GM12801 (cell line): ENCODE measurements around the gene GPR15LG.

Experiments
- TF ChIP-seq, protein P1 (sequence below): IDR thresholded peaks from one replicate; pipeline ENCODE4 v1.5.1; 2011; ENCODE audit warnings: control low read depth; ENCODE audit not compliant: insufficient read length; ENCODE audit errors: extremely low read depth

Gene GPR15LG

DNA sequence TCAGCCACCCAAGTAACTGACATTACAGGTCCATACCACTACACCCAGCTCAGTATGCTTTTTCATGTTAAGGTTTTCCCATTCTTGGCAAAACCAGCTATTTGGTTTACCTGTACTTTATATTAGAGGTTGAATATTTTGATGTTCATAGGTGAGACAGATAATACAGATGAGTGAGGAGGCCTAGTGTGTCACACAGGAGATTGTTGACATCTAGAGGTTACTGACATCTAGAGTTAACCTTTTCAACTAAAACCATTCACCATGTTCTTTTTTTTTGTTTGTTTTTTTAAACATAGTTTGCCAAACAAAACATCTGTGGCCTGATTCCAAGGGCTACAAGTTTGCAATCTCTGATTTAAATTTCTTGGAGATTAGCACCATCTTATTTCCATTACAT, 26.3 kb upstream of the GPR15LG start:
- TF ChIP-seq, protein P1, sequence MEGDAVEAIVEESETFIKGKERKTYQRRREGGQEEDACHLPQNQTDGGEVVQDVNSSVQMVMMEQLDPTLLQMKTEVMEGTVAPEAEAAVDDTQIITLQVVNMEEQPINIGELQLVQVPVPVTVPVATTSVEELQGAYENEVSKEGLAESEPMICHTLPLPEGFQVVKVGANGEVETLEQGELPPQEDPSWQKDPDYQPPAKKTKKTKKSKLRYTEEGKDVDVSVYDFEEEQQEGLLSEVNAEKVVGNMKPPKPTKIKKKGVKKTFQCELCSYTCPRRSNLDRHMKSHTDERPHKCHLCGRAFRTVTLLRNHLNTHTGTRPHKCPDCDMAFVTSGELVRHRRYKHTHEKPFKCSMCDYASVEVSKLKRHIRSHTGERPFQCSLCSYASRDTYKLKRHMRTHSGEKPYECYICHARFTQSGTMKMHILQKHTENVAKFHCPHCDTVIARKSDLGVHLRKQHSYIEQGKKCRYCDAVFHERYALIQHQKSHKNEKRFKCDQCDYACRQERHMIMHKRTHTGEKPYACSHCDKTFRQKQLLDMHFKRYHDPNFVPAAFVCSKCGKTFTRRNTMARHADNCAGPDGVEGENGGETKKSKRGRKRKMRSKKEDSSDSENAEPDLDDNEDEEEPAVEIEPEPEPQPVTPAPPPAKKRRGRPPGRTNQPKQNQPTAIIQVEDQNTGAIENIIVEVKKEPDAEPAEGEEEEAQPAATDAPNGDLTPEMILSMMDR: no peak

- TF ChIP-seq, protein P1: no peak
Measured at GRCh38 chr10:84149854-84150253, 23.7 kb upstream of the GPR15LG start.

- TF ChIP-seq, protein P1: no peak
Measured at GRCh38 chr10:84152769-84153168, 20.8 kb upstream of the GPR15LG start.

DNA sequence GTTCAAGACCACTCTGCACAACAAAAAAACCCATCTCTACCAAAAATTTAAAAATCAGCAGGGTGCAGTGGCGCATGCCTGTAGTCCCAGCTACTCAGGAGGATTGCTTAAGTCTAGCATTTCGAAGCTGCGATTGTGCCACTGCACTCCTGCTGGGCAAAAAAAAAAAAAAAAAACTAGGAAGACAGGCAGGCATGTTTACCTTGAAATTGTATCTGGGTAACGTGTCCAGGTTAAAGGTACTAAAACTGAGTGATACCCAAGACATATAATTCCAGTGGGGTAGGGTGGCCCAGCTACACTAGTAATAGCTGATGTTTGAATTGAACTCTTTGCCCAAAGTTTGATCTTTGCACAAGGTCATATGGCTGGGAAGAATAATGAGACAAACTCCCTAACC, 18.1 kb upstream of the GPR15LG start:
- TF ChIP-seq, protein P1: no peak

DNA sequence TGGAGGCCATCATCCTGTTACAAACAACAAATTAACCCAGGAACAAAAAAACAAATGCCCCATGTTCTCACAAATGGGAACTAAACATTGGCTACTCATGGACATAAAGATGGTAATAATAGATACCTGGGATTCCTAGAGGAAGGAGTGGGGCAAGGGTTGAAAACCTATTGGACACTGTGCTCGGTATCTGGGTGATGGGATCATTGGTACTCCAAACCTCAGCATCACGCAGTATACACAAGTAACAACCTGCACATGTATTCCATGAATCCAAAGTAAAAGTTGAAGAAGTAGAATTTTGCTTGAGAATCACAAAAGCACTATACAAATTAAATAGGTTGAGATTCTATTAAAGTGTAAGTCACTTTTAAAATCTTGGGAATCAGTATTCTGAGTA, 17.6 kb upstream of the GPR15LG start:
- TF ChIP-seq, protein P1: no peak

DNA sequence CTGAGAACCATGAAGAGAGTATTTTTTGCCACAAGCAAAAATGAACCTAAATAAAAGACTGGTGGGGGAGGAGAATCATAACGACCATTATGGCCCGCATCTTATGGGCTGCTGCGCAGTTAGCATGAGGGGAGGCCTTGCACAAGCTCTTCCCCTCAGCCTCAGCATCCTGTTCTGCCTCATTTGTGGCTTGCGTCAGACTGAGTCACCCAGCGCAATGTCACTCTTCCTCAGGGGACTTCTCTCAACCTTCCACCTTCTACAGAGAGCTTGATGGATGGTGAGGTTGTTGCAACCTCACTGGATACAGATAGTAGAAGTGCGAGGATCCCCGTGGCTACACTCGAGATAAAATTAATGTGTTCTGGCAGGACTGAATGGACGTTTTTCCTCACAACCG, 16.8 kb upstream of the GPR15LG start:
- TF ChIP-seq, protein P1: no peak

GRCh38 chr10:84158061-84158460, 15.5 kb upstream of the GPR15LG start:
- TF ChIP-seq, protein P1: no peak

- TF ChIP-seq, protein P1: no peak
Measured at GRCh38 chr10:84158550-84158949, 15.1 kb upstream of the GPR15LG start.
